ENCODE results near the gene EPN3.

DNA sequence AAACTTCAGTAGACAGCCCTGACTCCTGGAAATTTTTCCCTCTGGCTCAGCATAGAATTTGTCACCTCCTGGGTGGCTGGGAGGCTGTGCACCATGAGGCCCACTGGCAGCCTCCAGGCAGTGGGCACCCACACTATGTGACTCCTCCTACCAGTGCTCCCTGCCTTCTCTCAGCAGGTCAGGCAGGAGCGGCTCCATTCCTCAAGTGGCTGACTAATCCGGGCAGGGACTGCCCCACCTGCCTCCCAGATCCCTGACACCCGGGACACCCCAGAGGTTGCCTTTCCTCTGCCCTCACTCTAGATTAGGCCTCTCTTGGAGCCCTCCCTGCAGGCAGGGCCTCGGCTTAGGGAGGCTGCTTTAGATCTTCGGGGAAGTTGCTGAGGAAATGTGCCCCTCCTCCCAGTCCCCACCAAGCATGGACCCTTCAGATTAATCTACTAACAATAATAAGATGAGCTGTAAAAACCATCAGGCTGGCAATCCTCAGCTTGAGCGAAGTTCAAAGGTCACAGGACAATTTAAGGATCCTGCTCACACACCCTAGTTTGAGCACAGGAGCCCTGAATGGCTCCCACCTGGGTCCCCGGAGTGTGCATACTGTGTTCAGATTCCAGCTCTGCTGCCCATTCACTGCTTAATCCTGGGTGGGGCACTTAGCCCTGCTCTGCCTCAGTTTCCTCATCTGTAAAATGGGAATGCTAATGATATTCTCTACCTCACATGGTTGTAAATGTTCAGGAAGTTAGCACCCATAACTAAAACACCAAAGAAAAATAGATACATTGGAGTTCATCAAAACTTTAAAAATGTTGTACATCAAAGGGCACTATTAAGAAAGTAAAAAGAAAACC, 34.3 kb upstream of the EPN3 start:
- TF ChIP-seq RAD21 (IDR thresholded peaks at IDR 0.05; ENCODE audit: low read depth) (no peak), POLR2A (IDR thresholded peaks at IDR 0.05; ENCODE audit: borderline replicate concordance, extremely low read depth, insufficient read depth, insufficient read length) (no peak)
- TF ChIP-seq, protein P1, sequence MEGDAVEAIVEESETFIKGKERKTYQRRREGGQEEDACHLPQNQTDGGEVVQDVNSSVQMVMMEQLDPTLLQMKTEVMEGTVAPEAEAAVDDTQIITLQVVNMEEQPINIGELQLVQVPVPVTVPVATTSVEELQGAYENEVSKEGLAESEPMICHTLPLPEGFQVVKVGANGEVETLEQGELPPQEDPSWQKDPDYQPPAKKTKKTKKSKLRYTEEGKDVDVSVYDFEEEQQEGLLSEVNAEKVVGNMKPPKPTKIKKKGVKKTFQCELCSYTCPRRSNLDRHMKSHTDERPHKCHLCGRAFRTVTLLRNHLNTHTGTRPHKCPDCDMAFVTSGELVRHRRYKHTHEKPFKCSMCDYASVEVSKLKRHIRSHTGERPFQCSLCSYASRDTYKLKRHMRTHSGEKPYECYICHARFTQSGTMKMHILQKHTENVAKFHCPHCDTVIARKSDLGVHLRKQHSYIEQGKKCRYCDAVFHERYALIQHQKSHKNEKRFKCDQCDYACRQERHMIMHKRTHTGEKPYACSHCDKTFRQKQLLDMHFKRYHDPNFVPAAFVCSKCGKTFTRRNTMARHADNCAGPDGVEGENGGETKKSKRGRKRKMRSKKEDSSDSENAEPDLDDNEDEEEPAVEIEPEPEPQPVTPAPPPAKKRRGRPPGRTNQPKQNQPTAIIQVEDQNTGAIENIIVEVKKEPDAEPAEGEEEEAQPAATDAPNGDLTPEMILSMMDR (IDR thresholded peaks at IDR 0.05 in 2 of 3, conservative IDR thresholded peaks at IDR 0.05 in 1 of 3; ENCODE audit: borderline replicate concordance in 1 of 3, insufficient read depth in 1 of 3, low read depth in 2 of 3, low read length in 2 of 3): no peak
